ENCODE data around the gene EHD4.

The EHD4 gene

DNA sequence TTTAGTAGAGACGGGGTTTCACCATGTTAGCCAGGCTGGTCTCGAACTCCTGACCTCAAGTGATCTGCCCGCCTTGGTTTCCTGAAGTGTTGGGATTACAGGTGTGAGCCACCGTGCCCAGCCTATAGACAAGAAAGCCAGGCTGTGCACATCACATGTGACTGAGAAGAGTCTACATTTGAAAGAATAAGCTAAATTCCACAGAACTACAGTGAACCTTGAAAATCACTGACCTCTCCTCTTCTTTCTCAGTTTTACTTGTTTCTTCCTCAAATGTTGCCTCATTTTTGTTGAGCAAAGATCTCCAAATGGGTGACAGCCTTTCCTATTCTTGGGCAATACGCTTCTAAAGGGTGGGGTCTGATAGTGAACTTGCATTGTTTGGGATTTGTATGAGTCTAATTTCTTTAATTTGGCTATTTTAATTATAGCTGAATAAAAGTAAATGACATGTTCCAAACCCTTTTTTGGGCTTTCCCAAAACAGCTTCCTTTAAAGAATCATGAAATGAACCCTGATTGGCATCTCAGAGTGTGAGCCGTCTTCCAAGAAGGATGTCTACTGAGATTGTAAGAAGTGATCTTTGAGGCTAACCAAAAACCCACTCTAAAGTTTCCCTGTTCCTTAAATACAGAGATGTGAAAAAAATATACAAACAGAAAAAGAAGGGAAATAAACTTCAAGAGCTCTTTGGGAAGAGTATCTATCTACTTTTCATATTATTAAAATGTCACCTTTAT, 56.9 kb downstream of the EHD4 start:
- DNase-seq: no peak

GRCh38 chr15:41914411-41914810, 57.9 kb downstream of the EHD4 start:
- DNase-seq: no peak

DNA sequence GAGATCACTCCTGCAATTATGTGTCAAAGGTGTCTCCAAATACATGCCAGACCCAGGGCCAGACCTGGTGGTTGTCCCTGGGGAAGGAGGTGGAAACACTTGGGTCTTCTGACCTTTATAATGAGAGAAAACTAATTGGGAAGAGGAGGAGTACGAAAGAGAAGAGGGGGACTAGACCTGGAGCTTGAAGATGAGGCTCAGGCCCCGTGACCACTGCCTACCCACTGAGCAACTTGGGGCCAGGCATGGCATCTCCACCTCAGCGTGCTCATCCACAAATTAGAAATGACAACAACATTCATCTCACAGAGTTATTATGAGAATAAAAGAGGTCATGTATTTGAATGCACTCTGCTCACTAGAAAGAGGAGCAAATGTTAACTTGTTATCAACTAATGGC, 59.1 kb downstream of the EHD4 start:
- DNase-seq: no peak

DNA sequence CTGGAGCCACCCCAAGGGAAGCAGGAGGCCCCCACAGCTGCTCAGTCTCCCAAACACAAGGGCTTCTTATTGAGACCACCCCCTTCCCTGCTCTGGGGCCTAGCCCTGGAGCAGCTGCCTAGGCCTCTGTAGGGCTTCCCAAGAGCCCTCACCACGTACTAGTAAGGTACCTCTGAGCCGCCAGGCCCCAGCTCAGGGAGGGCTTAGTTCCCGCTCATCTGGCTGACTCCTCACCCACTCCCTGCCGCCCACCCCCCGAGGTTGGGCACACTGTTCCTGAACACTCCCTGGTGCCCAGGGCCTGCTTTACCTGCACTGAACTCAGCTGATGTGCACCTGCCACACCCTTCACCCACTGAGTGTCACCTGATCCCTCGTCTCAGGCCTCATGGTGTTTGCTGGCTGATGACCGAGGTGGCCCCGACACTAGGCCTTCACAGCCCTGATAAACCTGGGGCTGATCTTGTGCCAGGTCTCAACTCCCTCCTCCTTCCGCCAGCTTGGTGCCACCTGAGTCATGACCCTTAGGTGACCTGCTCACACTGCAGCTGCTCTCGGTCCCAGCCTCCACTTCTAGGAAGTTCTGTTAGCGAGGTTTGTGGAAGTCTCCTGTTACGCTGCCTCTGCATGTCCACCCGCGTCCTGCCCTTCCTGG, 60.5 kb downstream of the EHD4 start:
- DNase-seq: no peak

DNA sequence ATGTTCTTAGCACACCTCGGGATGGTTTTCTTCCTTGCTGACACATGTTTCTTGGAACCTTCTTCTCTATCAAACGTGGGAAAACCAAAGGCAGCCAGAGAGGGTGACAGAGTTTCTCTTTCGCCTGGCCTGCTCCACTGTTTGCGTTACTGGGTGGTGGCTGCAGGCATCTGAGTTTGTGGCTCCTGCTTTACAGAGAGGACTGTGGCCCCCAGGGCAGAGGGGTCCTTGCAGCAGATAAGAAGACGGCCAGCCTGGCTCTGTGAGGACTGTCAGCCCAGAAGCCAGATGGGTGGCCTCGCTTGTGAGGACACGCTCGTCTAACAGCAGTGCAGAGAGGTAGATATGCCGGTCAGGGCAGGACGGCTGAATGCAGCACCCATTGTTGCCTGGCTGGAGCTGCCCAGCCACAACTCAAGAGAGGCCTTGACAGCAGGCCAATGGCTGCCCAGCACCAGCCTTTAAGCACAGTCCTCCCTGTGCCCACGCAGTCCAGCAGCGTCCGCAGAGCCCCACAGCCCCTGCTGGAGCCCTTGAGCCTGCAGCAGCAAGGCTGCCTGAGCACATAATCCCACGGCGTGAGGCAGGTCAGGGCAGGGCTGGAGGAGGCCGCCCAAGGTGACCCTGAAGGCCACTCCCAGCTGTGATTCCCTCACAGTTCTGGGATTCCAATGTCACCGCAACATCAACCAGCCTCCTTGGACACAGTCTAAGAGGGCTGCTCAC, 63.5 kb downstream of the EHD4 start:
- no peak for DNase-seq

DNA sequence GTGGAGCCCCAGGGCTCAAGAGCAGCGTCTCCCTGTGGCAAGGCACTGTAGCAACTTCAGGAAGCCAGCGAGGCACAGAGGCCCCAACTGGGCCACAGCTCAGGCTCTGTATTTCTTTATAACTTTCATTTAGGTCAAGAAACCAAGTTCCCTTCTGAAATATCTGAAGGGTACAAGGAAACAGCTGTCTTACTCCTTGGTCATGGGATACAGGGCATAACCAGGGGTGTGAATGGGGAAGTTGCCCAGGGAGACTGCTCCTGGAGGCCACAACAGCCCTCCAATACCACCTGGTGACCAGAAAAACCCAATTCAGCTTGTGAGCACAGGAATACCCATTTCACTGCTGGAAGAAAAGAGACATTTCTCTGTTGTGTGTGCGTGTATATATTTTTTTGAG, 65.2 kb downstream of the EHD4 start:
- DNase-seq: no peak

DNA sequence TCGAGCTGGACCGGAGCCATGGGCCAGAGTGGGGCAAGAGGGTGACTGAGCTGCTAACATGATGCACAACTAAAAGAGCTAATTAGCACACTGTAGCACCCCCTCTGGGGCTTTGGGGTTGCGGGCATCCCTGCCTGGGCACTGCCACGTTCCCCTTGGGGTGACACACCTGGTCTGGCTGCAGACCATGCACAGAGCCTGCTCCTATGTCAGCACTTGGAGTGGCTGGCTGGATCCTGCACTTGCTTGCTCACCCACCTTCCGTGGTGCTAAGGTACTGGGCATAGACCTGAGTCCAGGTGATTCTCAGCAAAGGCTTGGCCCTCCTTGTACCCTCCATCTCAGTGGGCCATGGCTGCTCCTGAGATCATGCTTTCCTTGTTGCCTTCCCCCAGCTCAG, 65.7 kb downstream of the EHD4 start:
- DNase-seq: no peak

DNA sequence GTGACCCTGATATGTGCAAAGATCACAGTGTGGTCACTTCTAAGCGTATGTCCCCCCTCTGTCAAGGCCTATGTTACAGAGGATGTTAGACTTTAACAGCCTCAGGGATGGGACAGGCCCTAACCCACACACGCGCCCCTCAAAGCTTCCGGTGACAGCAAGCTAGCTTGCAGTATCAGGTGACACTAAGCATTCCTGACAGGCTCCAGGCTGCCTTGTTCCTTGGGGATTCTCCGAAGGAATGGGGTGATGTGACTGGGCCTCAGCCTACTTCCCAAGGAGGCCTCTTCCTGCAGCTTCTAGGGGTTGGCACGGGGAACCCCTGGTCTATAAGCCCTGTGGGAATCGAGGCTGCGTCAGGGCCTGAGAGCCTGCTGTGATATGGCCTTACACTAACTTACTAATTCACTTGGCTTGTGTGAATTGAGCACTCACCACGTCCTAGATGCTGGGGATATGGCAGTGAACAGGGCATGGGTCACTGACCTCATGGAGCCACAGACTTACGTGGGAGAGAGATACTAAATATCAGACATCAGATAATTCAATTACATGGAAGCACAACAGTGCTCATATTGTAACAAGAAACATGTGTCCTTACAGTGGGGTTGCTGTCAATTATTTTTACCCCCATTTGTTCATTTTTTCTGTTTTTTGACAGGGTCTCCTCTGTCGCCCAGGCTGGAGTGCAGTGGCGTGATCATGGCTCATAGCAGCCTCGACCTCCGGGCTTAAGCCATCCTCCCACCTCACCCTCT, 67.1 kb downstream of the EHD4 start:
- DNase-seq: no peak

GRCh38 chr15:41904541-41905005, 67.8 kb downstream of the EHD4 start:
- DNase-seq: peak; percentile 66

DNA sequence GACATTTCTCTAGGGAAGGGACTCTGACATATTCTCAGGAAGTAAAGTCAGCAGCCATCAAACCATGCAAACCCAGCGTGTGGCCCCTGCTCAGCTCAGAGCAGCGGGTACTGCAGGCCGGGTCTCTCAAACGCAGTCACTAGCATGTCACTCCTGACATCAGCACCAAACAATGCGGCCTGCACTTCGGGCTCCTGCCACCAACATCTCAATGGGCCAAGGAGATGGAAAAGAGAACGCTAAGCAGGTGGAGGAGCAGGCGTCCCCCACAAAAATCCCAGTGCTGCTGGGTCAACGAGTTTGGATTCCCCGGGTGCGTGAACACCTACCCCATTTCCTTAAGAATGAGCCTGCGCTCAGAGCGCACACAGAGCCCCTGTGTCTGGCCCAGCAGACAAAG, 68.6 kb downstream of the EHD4 start:
- DNase-seq: no peak

- DNase-seq: no peak
Observed at GRCh38 chr15:41901431-41901830, 70.9 kb downstream of the EHD4 start.

DNA sequence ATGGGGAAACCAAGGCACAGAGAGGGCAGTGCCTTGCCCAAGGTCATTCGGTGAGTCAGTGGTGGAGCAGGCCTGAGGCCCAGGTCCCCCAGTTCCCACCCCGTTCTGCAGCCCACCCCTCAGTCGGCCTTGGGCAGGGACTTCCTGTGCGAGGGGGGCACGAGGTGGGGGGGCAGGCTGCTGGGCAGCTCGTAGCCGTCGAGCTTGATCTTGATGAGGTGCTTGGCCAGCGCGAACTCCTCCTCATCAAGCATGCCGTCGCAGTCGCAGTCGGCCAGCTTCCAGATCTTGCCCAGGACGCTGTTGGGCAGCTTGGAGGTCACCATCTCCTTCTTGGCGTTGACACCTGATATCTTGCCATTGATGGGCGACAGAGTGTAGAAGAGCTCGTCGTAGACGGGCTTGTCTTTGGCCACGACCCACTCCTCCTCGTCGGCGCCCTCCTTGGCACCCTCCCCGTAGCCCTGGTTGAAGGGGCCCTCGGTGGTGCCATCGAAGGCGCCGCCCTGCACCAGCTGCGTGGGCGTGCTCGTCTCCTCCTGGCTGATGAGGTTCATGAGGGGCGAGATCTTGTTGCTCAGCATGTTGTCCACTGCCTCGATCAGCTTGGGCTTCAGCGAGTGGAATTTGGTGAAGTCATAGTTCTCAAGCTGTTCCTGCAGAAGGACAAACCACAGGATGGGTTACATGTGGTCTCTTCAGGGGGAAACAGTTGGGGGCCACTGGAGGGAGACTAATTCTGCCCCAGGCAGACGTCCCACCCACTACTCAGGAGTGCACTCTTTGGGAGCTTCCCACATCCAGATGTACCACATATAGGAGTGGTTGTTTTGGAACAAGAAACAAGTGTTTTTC, 71.6 kb downstream of the EHD4 start:
- DNase-seq: no peak

DNA sequence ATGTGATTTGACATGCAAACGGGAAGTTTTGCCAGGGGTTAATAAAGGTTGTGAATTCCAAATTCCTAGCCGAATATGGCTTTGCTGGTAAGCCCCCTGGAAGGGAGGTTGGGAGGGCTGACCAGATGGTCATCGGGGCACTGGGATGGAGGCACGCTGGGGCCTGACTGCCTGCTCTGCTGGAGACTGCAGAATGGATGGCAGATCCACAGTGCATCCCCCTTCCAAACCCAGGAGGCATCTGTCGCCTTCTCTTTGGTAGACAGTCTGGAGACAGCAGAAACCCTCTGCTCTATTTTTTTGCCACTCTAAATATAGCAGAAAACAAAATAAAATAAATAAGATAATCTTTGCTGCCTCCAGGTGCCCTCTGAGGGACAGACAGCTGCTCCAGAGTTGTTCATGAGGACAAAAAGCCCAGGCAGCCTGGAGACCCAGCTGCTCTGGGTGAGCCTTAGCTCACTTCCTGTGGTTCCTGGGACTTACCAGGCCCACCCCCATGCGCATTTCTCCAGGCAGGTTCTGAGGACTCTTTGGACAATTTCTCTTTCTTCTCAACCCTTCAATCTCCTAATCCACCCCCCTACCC, 72.4 kb downstream of the EHD4 start:
- no peak for DNase-seq

- no peak for DNase-seq
Observed at GRCh38 chr15:41897363-41897799, 75.0 kb downstream of the EHD4 start.

DNA sequence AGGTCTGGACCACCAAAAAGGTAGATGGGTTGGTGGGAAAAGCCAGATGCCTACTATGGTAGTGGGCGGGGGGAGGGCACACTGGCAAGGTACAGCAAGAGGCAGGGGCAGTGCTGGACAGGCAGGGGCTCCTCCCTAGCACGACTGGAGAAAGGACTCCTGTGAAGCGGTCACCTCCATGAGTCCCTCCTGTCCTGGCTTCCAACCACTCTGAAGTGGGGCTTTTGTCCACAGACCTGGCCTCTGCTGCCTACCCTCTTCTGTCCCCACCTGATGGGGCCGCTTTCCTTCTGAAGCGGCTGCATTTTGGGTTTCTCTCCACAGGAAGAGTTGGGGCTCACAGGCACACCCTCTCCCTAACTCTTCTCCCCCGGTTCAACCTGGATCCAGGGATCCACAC, 75.8 kb downstream of the EHD4 start:
- no peak for DNase-seq

- DNase-seq: no peak
Observed at GRCh38 chr15:41895957-41896356, 76.4 kb downstream of the EHD4 start.

- no peak for DNase-seq
Observed at GRCh38 chr15:41895491-41895890, 76.9 kb downstream of the EHD4 start.

DNA sequence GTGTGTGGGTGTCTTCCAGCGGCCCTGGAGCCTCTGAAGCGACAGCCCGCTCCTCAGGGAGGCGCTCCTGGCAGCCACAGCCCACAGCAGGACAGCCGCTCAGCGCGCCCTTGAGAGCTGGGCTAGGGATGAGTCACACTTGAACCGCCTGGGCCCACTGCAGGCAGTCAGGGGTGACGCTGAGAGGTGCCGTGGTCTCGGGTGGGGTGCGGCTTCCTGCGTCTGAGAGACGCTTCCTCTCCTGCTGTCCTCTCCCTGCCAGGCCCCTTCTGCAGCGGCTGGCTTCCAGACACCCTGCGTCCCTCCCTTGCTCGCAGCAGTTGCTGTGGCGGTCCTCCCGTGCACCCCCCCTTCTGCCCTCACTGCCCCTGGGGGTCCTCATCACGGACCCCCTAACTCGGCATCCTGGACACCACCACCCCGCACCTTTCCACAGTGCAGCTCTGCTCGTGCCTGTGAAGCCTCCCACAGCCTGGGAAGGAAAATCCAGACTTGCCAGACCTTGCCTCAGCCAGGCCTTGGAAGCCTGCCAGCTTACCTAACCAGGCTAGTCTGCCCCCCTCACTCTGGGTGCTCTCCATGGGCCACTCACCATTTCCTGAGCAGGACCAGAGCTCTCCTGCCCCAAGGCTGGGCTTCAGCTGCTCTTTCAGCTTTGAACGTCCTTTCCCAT, 77.4 kb downstream of the EHD4 start:
- peak; percentile 60 for DNase-seq

- DNase-seq: no peak
Observed at GRCh38 chr15:41894251-41894790, 78.0 kb downstream of the EHD4 start.

DNA sequence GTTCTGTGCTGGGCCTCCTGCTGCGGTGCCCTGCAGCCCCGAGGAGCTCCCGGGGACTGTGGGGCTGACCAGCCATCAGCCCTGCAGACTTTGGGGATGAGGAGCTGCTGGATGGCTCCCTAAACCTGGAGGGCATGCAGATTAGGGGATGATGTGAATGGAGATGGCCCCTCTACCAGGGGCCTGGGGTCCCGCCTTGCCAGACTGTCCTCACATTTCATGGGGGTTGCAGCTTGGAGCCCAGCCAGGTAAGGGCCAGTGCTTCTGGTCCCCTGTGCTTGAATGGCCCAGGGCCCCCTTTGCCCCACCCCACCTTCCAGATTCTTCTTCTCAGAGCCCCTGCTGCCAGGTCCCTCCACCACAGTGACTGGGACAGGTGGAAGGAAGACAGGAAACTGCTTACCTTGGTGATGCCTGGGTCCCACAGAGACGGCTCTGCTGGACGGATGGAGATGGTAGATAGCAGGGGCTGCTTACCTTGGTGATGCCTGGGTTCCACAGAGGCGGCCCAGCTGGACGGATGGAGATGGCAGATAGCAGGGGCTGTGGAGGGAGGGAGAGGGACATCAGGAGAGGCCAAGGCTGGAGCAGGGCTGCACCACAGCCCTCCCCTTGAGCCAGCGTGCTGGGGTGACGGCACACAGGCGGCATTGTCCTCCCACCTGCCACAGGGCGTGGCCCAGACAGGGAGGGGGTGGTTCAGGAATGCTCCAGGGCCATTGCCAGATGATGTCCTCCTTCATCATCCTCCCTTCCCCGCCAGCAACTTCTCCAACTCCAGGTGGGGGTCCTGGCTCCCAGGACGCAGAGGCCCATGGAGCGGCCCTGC, 78.7 kb downstream of the EHD4 start, which contains the start of gene SPTBN5:
Gene SPTBN5, minus strand, starts transcription at position 632 of the 829 bp plus-strand sequence. Its CDS starts 556 bp downstream, at position 76.
- DNase-seq: no peak
